Neural crest cell (in vitro differentiated cells): ENCODE results near the gene OSBPL8. TPM values are rescaled to one million over a fixed set of nuclear protein-coding genes. Genes with fewer than 3 reads are reported as not detected.
A peak's percentile ranks its signal among the peaks of the same experiment; 100 is the strongest.

Experiments used
- DNase-seq: peaks from one replicate; pipeline ENCODE4 v3.0.0; 2021; ENCODE audit warnings: low read depth, mixed read lengths, low spot score
- H3K27ac Mint-ChIP-seq: one replicate; pipeline ENCODE4 v1.8.0; 2021; ENCODE audit warnings: mild to moderate bottlenecking, mixed read lengths; ENCODE audit not compliant: unreplicated experiment
- H3K27me3 Mint-ChIP-seq: 2 replicates; pipeline ENCODE4 v1.8.0; 2021; ENCODE audit warnings: low read depth, mild to moderate bottlenecking, mixed read lengths
- H3K36me3 Mint-ChIP-seq: 2 replicates; pipeline ENCODE4 v1.8.0; 2021; ENCODE audit warnings: low read depth, mild to moderate bottlenecking, mixed read lengths
- H3K4me1 Mint-ChIP-seq: 2 replicates; pipeline ENCODE4 v1.8.0; 2021; ENCODE audit warnings: mixed read lengths
- H3K4me3 Mint-ChIP-seq: one replicate; pipeline ENCODE4 v1.8.0; 2021; ENCODE audit warnings: mild to moderate bottlenecking, mixed read lengths
- H3K9me3 Mint-ChIP-seq: 2 replicates; pipeline ENCODE4 v1.8.0; 2021; ENCODE audit warnings: mixed read lengths
- total RNA-seq: library from RNA; stranded (reverse); gene quantifications from 2 replicates; pipeline ENCODE4 v1.2.1, GENCODE V29; 2021
- TF ChIP-seq, protein P1 (sequence below): fragments of 200-600 bp; sonication (generic); conservative IDR thresholded peaks from 2 replicates; pipeline ENCODE4 v1.5.0; 2021; ENCODE audit warnings: antibody characterized with exemption, mild to moderate bottlenecking

OSBPL8 gene
- total RNA-seq, 1 donor from 2014 or later: 75.8 TPM

GRCh38 chr12:76588881-76589565 lies 29.5 kb upstream of the OSBPL8 start:
- H3K9me3 Mint-ChIP-seq: peaks cover 6% of the 10 kb centered on the region
- TF ChIP-seq, protein P1, sequence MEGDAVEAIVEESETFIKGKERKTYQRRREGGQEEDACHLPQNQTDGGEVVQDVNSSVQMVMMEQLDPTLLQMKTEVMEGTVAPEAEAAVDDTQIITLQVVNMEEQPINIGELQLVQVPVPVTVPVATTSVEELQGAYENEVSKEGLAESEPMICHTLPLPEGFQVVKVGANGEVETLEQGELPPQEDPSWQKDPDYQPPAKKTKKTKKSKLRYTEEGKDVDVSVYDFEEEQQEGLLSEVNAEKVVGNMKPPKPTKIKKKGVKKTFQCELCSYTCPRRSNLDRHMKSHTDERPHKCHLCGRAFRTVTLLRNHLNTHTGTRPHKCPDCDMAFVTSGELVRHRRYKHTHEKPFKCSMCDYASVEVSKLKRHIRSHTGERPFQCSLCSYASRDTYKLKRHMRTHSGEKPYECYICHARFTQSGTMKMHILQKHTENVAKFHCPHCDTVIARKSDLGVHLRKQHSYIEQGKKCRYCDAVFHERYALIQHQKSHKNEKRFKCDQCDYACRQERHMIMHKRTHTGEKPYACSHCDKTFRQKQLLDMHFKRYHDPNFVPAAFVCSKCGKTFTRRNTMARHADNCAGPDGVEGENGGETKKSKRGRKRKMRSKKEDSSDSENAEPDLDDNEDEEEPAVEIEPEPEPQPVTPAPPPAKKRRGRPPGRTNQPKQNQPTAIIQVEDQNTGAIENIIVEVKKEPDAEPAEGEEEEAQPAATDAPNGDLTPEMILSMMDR: no peak

GRCh38 chr12:76587428-76588178 lies 28.0 kb upstream of the OSBPL8 start:
- no peaks in the 10 kb centered on the region for H3K36me3 Mint-ChIP-seq
- DNase-seq: no peak
- H3K27ac Mint-ChIP-seq: no peak overlapping the region
- H3K27me3 Mint-ChIP-seq: no peaks in the 10 kb centered on the region
- TF ChIP-seq, protein P1: no peak
- H3K4me1 Mint-ChIP-seq: no peaks in the 10 kb centered on the region
- peaks cover 4% of the 10 kb centered on the region for H3K9me3 Mint-ChIP-seq
- H3K4me3 Mint-ChIP-seq: no peak overlapping the region

More at GRCh38 chr12:76588881-76589565, 29.5 kb upstream of the OSBPL8 start:
- no peaks in the 10 kb centered on the region for H3K4me1 Mint-ChIP-seq
- no peaks in the 10 kb centered on the region for H3K27me3 Mint-ChIP-seq
- H3K4me3 Mint-ChIP-seq: no peak overlapping the region
- no peak overlapping the region for H3K27ac Mint-ChIP-seq
- no peak for DNase-seq
- H3K36me3 Mint-ChIP-seq: no peaks in the 10 kb centered on the region

GRCh38 chr12:76586764-76587395 lies 27.3 kb upstream of the OSBPL8 start:
- Mint-ChIP-seq H3K4me1 (no peaks in the 10 kb centered on the region), H3K36me3 (no peaks in the 10 kb centered on the region), H3K27ac (no peak overlapping the region), H3K4me3 (no peak overlapping the region), H3K27me3 (no peaks in the 10 kb centered on the region), H3K9me3 (peaks cover 4% of the 10 kb centered on the region)
- TF ChIP-seq, protein P1: peak; percentile 81
- DNase-seq: peak; percentile 13

DNA sequence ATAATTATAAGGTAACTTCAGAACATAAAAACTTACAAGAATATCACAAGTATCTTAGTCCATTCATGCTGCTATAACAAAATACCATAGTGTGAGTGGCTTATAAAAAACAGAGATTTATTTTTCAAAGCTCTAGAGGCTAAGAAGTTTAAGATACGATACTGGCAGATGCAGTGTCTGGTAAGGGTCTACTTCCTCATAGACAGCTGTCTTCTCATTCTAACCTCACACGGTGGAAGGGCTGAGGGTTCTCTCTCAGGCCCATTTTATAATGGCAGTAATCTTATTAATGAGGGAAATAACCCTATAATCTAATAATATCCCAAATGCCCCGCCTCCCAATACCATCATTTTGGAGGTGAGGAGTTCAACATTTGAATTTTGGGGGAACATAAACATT lies 23.7 kb upstream of the OSBPL8 start:
- Mint-ChIP-seq H3K4me1 (no peaks in the 10 kb centered on the region), H3K9me3 (no peaks in the 10 kb centered on the region), H3K36me3 (no peaks in the 10 kb centered on the region)

GRCh38 chr12:76573840-76574373 lies 14.3 kb upstream of the OSBPL8 start:
- H3K4me3 Mint-ChIP-seq: no peak overlapping the region
- TF ChIP-seq, protein P1: no peak
- peaks cover 11% of the 10 kb centered on the region for H3K9me3 Mint-ChIP-seq
- H3K36me3 Mint-ChIP-seq: peaks cover 6% of the 10 kb centered on the region
- H3K27me3 Mint-ChIP-seq: no peaks in the 10 kb centered on the region
- no peak for DNase-seq
- H3K27ac Mint-ChIP-seq: no peak overlapping the region
- no peaks in the 10 kb centered on the region for H3K4me1 Mint-ChIP-seq

More for the DNA sequence above, 23.7 kb upstream of the OSBPL8 start:
- Mint-ChIP-seq H3K4me3 (no peak overlapping the region), H3K27ac (no peak overlapping the region), H3K27me3 (no peaks in the 10 kb centered on the region)
- DNase-seq: no peak
- TF ChIP-seq, protein P1: no peak
